ENCODE measurements around the gene MARVELD3.

The MARVELD3 gene

DNA sequence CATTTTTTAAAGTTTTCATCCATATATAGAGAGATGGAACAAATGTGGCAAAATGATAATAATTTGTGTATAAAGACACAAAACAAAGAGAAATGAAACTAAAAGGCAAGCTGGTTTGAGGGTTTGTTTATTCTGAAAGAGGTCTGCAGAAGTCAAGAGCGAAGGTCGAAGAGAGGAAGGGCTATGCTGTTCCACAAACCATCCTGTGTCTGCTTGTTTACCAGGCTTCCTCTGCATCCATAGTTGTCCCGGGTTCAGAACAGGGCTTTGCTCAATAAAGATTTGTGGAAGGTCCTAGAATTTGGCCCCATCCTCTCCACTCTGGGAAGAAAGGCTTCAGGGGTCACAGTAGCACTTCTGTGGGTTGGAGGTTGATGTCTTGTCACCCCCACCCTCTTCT lies 2.4 kb upstream of the MARVELD3 start:
- DNase-seq = no peak

DNA sequence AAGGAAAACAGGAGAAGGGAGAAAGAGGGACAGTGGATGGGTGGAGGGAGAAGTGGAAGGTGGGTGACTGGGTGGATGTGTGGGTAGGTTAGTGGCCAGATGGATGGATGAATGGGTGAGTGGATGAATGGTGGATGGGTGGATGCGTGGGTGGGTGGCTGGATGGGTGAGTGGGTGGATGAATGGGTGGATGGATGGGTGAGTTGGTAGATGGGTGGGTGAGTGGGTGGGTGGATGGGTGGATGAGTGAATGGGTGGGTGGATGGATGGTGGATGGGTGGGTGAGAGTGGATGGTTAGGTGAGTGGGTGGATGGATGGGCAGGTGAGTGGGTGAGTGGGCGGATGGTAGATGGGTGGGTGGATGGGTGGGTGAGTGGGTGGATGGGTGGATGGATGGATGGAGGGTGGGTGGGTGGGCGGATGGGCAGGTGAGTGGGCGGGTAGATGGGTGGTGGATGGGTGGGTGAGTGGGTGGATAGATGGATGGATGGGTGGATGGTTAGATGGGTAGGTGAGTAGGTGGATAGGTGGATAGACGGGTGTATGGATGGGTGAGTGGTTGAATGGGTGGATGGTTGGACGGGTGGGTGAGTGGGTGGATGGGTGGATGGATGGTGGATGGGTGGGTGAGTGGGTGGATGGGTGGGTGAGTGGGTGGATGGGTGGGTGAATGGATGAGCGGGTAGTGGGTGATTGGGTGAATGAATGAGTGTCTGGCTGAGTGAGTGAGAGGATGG lies 702 bp upstream of the MARVELD3 start:
- no peak for DNase-seq

DNA sequence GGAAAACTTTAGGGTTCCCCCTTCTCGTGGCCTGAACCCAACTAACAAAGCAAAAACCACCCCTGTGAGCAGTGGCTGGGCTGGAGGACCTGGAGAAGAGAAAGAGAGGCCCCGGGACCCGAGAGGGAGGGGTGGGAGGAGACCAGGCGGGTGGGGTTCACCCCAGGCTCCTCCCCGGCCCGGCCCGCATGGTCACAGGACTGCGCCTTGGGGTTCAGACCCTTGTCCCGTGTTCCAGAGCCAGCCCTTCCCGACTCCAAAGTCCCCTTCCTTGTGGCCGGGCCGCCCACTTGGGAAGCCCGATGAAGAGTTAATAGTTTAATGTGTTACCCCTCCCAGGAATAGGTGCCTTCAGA lies 852 bp downstream of the MARVELD3 start:
- no peak for DNase-seq

DNA sequence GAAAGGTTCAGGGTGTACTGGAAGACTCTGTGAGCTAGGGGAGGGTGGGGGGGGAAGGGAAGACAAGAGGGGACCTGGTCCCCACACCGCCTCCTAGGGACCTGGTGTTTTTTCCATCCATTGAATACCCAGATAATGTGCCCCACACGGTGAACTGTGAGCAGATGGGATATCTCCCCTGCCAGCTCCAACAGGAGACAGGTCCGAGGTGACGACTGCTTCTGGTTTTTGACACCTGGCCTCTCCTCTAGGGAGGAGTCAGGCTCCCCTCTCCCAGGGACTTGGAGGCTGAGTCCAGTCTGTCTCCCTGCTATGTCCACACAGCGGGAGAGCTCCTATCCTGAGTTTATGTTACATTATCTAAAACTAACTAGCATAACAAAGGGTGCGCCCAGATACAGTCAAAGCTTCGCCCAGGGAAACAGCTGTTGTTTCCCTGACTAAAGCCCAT lies 1.8 kb downstream of the MARVELD3 start:
- DNase-seq = peak; percentile 12

DNA sequence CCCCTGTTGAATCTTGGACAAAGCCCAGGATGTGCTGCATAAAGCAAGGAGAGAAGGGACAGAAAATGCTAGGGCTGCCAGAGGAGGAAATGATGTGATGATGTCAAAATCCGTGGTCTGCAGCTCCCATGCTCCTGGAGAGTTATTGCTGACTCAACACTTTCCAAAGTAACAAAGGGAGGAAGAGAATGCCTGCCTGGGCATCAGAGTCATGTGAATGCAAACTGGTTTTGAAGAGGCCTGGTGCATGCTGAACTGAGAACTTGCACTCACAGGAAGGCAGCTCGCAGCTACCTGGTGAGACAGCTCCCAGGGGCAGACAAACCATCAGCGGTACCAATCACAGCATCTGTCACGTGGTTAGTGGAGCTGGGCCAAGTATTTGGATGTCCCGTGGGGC lies 2.8 kb downstream of the MARVELD3 start:
- DNase-seq = no peak

DNA sequence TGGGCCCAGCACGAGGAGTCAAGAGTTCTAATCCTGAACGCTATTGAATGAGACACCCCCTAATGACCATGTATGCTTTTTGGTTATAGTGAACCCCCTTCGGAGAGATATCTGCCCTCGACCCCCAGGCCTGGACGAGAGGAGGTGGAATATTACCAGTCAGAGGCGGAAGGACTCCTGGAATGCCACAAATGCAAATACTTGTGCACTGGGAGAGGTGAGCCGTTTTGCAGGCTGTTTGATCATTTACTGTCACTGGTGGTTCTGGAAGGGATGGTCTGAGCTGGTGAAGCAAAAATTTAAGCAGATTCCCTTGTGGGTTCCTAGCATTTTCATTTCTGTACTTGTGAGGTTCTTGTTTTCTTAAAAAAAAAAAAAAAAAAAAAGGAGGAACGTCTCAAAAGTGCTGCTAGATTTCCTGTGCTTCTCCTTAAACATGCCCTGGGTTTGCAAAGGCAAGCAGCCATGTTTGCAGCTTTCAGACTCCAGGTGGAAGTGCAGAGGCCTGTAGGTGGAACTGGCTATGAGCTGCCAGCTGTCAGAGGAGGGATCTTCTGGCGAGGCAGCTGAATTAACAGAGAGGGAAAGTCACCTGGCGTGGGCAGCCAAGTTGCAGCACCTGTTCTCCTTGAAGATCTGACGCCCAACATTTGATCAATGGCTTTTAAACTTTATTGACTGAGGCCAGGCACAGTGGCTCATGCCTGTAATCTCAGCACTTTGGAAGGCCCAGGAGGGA lies 3.5 kb downstream of the MARVELD3 start:
- DNase-seq = no peak

DNA sequence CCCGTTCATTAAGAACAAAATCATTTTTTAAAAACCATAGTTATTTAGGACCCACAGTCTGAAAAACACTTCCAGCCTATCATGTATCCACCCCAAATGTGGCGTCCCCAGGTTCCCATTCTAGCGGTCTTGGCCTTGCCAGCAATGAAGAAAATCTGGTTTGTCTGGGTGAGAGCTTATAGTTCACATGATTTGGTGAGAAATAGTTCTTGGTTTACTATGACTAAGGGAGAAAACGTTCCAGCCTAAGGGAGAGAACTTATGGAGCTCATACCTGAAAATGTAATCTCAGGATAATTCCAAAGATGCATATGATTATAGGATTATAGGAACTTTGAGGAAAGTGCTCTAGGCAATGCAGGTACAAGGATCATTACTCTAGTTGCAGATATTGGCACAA lies 4.8 kb downstream of the MARVELD3 start:
- no peak for DNase-seq

DNA sequence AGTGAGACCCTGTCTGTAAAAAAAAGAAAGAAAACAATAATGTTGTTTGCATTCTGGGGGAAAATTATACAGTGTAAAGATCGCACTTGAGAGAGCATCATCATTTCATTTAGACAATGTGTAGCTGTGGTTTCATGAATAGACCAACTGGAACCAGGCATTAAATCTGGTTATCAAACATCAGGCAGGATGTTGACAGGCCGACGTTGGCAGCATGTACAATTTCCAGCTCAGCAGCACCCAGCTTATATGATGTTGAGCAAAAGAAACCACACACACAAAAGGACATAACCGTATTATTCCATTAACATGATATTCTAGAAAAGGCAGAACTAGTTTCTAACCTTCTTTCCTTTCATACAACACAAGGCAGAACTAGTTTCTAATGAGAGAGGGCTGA lies 5.8 kb downstream of the MARVELD3 start:
- no peak for DNase-seq

DNA sequence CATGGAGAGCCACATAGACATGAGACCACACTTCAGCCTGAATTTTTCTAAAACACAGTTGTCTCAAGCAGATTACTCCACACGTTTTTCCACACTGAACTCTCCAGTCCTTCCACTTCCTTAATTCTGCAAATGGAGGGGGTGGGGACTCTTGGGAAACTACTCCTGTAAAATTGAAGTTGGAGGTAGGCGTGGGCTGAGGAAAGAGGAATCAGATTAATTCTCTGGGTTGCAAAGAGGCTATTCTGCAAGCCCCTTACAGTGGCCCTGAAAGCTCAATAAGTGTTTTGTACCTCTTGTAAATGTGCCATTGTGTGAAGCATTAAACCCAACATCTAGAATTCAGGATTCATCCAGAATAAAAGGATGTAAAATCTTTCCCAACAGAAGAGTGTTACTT lies 9.6 kb downstream of the MARVELD3 start:
- no peak for DNase-seq

DNA sequence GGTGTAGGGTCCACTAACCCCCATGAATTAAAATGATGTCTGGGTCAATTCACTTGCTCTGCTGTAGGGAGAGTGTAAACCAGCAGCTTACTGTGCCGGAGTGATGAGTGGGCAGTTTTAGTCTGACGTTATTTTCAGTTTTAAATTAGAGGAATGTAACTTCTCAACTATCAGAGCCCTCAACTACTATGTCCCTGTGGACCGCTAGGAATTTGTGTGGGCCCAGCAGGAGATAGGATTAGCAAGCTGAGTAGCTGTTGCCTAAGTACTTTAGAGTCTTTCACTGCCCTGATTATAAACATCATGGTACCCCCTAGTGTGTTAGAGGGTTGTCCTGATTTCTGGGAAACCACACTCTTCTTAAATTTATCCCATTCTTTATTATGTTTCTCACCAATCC lies 11.4 kb downstream of the MARVELD3 start:
- DNase-seq = no peak

DNA sequence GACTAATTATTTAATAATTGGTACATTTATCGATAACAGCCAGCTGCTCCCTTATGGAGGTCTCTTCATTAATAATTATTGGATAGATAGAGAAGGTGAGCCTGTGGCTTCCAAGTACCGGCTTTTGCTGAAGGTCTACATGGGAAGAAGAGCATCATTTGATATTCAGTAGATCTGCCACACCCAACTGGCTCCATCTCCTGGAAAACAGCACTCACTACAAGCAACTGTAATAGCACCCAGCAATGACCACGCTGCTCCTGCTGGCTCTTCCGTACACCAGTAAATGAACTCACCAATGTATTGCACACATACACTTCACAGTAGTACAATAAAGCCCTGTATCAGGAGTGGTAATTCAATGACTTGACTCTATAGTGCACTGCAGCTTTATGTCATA lies 19.5 kb downstream of the MARVELD3 start:
- peak; percentile 68 for DNase-seq

DNA sequence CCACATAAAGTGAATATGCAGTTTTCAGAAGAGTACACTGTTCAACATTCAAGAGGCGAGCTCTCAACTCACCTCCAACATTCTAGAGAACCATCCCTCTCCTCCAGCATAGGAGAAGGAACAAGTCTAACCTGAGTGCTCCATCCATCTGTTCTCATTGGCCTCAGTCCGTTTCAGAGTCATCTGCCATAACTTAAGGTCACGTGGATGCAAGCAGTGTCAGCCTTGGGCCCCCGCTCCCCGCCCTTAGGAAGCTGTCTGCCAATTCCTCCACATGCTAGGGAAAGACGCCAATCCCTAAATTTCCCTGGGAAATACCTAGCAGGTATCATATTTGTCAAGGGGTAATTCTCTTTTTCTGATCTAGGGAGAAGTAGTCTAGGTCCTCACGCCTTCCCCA lies 21.4 kb downstream of the MARVELD3 start:
- DNase-seq = no peak

DNA sequence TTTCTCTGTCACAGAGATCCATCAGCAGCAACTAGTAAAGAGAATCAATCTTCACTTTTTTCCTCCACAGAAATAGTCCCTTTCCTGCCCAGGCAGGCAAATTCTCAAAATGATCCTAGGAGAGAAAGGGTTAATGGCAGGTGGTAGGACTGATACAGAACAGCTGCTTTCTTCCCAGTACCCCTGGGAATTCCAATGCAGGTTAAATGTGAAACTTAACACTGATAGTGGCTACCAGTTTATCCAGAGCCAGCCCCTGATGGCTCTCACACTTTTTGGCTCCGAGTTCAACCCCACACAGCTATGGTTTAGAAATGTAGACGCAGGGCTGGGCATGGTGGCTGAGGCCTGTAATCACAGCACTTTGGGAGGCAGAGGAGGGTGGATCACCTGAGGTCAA lies 22.2 kb downstream of the MARVELD3 start:
- no peak for DNase-seq

DNA sequence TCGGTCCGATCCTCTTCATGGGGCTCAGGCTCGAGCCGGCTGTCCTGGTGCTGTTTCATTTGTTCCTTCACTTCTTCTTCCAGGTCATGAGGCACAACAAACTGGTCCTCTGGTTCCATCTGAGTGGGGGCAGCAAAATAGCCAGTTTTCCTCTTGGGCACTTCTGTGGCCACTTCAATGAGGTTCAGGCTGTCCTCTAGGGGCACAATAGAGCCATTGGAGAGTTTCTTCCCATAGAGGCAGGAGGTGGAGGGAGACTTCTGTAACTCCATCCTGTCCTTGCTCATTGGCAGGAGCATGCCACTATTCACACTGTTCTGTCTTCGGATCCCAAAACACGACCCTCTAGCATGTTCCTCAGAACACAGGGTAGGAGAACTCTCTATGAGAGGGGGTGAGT lies 22.9 kb downstream of the MARVELD3 start:
- peak; percentile 44 for DNase-seq

DNA sequence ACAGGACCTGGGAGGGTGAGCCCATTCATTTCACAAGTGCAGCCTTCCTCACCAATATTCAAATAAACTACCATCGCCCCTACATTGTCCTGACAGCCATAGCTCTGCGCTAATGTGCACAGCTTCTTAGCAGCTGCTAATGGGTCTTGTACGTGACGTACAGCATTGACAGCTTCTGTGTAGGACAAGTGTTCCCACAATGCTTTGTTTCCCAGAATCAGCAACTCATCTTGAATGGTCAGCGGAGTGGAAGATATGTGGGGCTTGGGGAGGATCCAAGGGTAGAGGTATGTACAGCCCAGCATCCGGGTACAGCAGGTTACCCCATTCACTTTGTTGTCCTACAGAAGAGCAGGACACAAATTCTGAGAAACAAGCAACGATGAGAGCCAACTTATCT lies 23.7 kb downstream of the MARVELD3 start:
- DNase-seq = no peak

DNA sequence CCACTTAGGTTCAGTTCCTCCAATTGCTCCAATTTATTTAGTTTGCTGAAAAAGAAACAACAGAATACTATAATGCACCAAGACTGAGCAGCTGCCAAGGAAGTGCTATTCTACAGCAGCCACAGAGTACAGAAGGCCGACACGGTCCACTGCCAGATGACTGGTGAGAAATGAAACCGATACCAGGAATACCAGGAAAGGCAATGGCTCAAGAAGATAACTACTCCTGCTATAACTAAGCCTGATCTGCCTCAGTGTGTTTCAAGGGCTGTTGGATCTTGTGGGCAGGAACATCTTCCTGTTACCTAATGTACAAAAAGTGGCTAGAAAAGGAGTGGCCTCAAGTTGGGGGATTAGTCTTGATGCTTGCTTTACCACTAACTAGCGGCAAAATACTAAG lies 32.8 kb downstream of the MARVELD3 start:
- DNase-seq = no peak

DNA sequence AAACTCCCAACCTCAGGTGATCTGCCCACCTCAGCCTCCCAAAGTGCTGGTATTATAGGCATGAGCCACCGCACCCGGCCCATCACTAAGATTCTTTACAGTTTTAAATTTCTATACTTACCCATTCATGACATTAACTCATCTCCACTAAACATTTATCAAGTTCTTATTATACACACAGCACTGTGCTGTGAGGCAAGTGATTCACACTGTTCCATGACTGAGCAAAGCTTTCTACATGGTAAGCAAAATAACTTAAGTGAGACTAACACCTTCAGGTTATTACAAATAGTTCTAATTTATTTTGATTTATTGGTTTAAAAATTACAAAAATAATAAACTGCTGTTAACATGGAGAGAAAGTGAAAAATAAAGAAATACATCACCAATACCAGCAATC lies 33.5 kb downstream of the MARVELD3 start:
- DNase-seq = no peak

DNA sequence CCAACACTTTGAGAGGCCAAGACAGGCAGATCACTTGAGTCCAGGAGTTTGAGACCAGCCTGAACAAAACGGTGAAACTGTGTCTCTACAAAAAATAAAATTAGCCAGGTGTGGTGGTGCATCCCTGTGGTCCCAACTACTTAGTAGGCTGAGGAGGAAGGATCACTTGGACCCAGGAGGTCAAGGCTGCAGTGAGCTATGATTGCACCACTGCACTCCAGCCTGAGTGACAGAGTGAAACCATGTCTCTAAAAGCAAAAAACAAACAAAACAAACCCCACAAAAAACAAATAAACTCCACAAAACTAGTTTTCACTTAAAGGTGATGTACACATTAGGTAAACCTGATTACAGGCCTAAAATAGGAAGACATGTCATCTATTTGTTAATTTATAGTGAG lies 40.3 kb downstream of the MARVELD3 start:
- DNase-seq = no peak

DNA sequence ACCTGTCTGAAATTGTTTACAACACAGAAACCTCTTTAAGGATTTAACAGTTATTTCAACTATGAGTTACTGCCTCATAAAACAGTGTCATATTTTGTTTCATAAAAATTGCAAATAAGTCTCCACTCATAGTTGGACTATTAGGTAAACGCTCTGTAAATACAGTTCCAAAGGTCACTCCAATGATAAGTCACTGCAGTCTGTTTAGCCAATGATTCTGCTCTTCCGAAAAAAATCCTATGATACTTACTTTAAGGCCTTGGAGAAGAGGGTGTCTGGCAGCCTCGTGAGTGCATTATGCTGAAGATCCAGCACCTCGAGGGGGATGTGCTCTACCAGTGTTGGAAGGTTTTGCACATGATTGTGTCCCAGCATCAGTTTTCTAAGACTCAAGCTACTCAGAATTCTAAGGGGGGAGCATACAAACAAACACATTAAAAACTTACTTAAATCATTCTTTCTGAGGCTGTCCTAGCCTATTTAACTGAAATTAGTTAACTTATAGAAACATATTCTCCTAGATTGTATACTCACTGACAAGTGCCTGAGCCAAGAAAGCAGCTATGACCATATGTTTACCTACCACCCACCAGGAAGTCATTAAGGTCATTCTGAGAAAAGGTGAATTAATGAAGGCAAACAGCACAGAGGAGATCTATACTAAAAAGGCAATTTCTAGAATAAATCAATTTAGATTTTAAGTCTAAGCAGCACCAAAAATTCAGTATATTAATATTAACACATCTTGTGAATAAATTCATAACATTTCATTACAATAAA lies 41.1 kb downstream of the MARVELD3 start:
- DNase-seq = no peak

DNA sequence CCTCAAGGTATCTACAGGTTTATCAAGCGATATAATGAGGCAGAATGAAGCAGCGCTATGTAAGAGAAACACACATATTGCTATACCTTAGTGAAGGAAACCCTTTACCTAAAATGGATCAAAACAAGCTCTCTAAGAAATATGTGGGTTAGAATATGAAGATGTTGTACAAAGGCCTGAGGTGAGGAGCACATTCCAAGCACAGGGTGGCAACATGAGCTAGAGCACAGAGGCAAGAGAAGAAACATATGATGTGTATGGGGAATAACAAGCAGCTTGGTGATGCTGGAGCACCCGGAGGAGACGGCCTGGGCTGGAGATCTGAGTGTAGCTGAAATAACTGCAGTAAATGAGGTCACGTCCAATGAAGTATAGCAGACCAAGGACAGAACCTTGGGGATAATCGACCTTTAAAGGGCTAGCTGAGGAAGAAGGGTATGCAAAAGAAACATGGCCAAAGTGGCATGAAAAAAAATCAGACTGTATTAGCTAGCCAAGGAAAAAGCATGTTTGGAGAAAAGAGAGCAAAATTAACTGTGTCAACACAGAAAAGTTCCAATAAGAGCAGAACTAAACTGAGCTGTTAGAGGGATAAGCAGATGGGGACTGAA lies 44.0 kb downstream of the MARVELD3 start:
- no peak for DNase-seq

DNA sequence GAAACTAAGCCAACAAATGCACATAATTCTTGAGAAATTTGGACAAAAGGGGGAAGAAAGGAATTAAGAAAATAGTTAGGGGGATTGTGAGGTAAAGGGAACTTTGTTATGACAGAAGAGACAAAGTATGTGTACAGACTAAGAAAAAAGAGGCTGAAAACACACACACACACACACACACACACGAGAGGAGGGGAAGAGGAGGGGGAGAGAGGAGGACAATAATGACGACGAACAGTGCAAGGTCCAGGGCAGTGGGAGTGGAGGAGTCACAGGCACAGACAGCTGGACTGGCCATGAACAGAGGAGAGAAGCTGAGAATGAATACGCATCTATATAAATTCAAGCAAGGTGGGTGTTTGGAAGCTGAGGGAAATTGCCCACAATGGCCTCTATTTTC lies 44.6 kb downstream of the MARVELD3 start:
- no peak for DNase-seq

DNA sequence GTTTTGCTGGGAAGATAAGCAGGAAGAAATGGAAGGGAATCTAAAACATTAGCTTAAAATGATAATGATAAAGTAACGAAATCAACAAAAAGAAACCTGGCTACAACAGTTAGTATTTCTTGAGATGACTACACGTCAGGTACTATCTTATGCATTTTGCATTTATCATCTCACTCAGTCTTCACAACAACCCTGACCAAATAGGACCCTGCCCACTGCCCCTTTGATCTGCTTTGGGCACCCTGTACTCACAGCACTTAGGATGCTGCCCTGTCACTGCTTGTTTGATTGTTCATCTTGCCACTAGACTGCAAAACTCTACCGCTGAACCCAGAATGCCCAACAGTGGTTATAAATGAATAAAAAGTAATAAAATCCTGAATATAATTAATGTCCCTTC lies 45.2 kb downstream of the MARVELD3 start:
- no peak for DNase-seq

DNA sequence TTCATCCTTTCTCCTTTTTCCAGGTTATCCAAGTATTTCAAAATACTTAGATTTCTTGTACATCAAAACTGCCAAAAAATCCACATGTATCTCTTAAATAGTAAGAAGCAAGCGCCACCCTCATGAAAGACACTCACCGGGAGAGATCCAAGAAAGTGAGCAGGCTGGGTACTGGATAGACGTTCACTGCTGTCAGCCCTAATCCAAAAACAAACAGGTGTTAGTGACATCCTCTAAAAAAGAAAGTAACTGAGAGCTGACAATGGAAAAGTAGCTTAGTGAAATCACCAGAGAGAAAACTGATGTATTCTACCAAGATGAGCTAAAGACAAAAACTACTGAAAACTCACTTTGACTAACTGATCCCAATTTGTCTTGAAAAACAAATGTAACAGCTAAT lies 46.1 kb downstream of the MARVELD3 start:
- no peak for DNase-seq
